Stimulated activated naive B cell treated with anti-CD40 and anti-IgM and Interleukin-4, amounts not matched to agents 10 μg/mL and 1 μg/mL and 100 μg/mL, for 72 hours (primary cell): ENCODE data around the gene LARGE1.
"Not testable (repeated sequence)": the region's sequence is repeated elsewhere in the genome, so short reads cannot be mapped to it uniquely, and the experiment has no call there.

Experiments
- ATAC-seq, 2 donors: fragments of 150-1000 bp; cut with Tn5 transposase; replicated peaks; 2 replicates each; pipeline ENCODE4 v1.10.0; 2021; ENCODE audit warnings: moderate library complexity in 1 of 2
- DNase-seq: peaks from one replicate; pipeline ENCODE4 v3.0.0; 2021
- H3K27ac Mint-ChIP-seq: one replicate; pipeline ENCODE4 v1.8.0; 2022; ENCODE audit warnings: mild to moderate bottlenecking, mixed read lengths
- H3K27me3 Mint-ChIP-seq, 2 donors: one replicate each; pipeline ENCODE4 v1.8.0; 2022; ENCODE audit warnings: mixed read lengths in 2 of 2
- H3K36me3 Mint-ChIP-seq, 2 donors: one replicate each; pipeline ENCODE4 v1.8.0; 2022; ENCODE audit warnings: mixed read lengths in 2 of 2, mild to moderate bottlenecking in 1 of 2
- H3K4me1 Mint-ChIP-seq, 2 donors: one replicate each; pipeline ENCODE4 v1.8.0; 2022; ENCODE audit warnings: mixed read lengths in 2 of 2, mild to moderate bottlenecking in 1 of 2
- H3K4me3 Mint-ChIP-seq, 2 donors: one replicate each; pipeline ENCODE4 v1.8.0; 2022; ENCODE audit warnings: mild to moderate bottlenecking in 2 of 2, mixed read lengths in 2 of 2, moderate library complexity in 1 of 2
- H3K9me3 Mint-ChIP-seq, 2 donors: one replicate each; pipeline ENCODE4 v1.8.0; 2022; ENCODE audit warnings: mixed read lengths in 2 of 2, mild to moderate bottlenecking in 1 of 2

Gene LARGE1

GRCh38 chr22:33381531-33382406, 538.5 kb downstream of the LARGE1 start:
- Mint-ChIP-seq H3K4me3 (no peak overlapping the region), H3K4me1 (peaks cover 3 to 8% of the 10 kb centered on the region in 2 donors), H3K9me3 (peaks cover 12 to 16% of the 10 kb centered on the region in 2 donors), H3K27ac (peak overlapping the region; percentile 11), H3K27me3 (no peaks in the 10 kb centered on the region), H3K36me3 (peaks cover 41 to 61% of the 10 kb centered on the region in 2 donors)
- DNase-seq (no peak), ATAC-seq (no peak)

GRCh38 chr22:33380789-33381530, 539.3 kb downstream of the LARGE1 start:
- Mint-ChIP-seq H3K4me3 (no peak overlapping the region), H3K27ac (no peak overlapping the region), H3K9me3 (peaks cover 12 to 16% of the 10 kb centered on the region in 2 donors), H3K27me3 (no peaks in the 10 kb centered on the region), H3K4me1 (peaks cover 3 to 8% of the 10 kb centered on the region in 2 donors), H3K36me3 (peaks cover 41 to 62% of the 10 kb centered on the region in 2 donors)
- peak; percentile 66 to 94 for ATAC-seq
- DNase-seq, result no peak

- H3K27ac Mint-ChIP-seq, result no peak overlapping the region
- H3K9me3 Mint-ChIP-seq, result peaks cover 12 to 16% of the 10 kb centered on the region in 2 donors
- no peak overlapping the region for H3K4me3 Mint-ChIP-seq
- H3K4me1 Mint-ChIP-seq, result peaks cover 3 to 8% of the 10 kb centered on the region in 2 donors
- DNase-seq (no peak), ATAC-seq (no peak)
- peaks cover 41 to 59% of the 10 kb centered on the region in 2 donors for H3K36me3 Mint-ChIP-seq
- no peaks in the 10 kb centered on the region for H3K27me3 Mint-ChIP-seq
Measured at GRCh38 chr22:33379836-33380235, 540.4 kb downstream of the LARGE1 start.

DNA sequence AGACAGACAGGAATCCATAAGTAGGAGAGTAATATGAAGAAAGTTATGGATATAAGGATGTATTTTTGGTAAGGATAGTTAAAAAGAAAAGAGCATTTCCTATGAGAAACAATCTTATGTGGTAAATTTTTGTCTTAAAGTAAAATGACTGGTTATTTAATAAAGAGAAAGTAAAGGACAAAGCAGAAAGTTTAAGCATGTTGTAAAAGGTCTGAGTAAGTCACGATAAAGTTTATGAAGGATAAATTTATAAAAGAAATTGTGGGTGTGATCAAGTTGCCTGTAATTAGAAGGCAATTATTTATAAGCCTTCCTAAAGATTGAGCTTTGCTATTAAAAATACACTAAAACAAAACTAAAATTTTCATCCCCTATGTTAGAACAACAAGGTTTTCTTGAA, 547.4 kb downstream of the LARGE1 start:
- Mint-ChIP-seq H3K27ac (no peak overlapping the region), H3K4me1 (no peaks in the 10 kb centered on the region), H3K27me3 (no peaks in the 10 kb centered on the region), H3K9me3 (peaks cover 2 to 8% of the 10 kb centered on the region in 2 donors), H3K36me3 (peaks cover 11 to 27% of the 10 kb centered on the region in 2 donors), H3K4me3 (no peak overlapping the region)
- DNase-seq (no peak), ATAC-seq (no peak)

DNA sequence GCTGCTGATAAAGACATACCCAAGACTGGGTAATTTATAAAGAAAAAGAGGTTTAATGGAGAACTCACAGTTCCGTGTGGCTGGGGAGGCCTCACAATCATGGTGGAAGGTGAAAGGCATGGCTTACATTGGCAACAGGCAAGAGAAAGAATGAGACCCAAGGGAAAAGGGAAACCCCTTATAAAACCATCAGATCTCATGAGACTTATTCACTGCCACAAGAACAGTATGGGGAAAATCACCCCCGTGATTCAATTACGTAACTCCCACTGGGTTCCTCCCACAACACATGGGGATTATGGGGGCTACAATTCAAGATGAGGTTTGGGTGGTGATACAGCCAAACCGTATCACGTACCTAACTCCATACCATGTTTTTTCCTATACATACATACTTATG, 557.0 kb downstream of the LARGE1 start:
- not testable (repeated sequence) for H3K27me3 Mint-ChIP-seq, H3K9me3 Mint-ChIP-seq, H3K4me3 Mint-ChIP-seq, DNase-seq
- peaks cover 3 to 29% of the 10 kb centered on the region in 2 donors for H3K36me3 Mint-ChIP-seq
- peak overlapping the region; percentile 37 for H3K27ac Mint-ChIP-seq
- ATAC-seq, result peak; percentile 52 to 59
- H3K4me1 Mint-ChIP-seq, result peaks cover 14 to 23% of the 10 kb centered on the region in 2 donors

DNA sequence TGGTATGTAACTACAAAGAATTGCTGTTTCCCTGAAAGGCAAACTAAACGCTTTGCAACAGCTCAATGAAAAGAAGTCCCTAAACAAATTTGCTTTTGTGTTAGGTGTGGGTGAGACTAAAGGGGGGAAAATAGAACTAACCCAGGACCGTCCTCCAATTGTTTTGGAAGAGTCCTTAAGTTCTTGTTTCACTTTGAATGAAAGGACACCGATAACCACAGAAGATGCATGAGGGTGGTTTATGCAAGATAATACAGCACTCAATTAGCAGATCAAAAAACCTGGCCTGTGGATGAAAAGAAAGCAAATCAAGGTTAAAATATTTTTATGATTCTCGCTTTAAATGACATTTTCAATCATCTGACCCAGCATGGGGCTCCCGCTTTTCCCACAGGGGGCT, 557.6 kb downstream of the LARGE1 start:
- H3K27me3 Mint-ChIP-seq, result no peaks in the 10 kb centered on the region
- H3K27ac Mint-ChIP-seq, result peak overlapping the region; percentile 37
- DNase-seq (no peak), ATAC-seq (peak; percentile 50 to 59)
- H3K4me1 Mint-ChIP-seq, result peaks cover 14 to 23% of the 10 kb centered on the region in 2 donors
- peaks cover 3 to 31% of the 10 kb centered on the region in 2 donors for H3K36me3 Mint-ChIP-seq
- H3K4me3 Mint-ChIP-seq, result no peak overlapping the region
- H3K9me3 Mint-ChIP-seq, result peaks cover 2 to 4% of the 10 kb centered on the region in 2 donors

GRCh38 chr22:33361581-33361980, 558.7 kb downstream of the LARGE1 start:
- no peak for DNase-seq
- peak; percentile 90 to 94 for ATAC-seq
- H3K27ac Mint-ChIP-seq, result peak overlapping the region; percentile 68
- H3K4me1 Mint-ChIP-seq, result peaks cover 14 to 23% of the 10 kb centered on the region in 2 donors
- H3K9me3 Mint-ChIP-seq, result peaks cover 2 to 4% of the 10 kb centered on the region in 2 donors
- peaks cover 5 to 41% of the 10 kb centered on the region in 2 donors for H3K36me3 Mint-ChIP-seq
- H3K27me3 Mint-ChIP-seq, result no peaks in the 10 kb centered on the region
- H3K4me3 Mint-ChIP-seq, result peak overlapping the region in 1 of 2 donors; percentile 41

DNA sequence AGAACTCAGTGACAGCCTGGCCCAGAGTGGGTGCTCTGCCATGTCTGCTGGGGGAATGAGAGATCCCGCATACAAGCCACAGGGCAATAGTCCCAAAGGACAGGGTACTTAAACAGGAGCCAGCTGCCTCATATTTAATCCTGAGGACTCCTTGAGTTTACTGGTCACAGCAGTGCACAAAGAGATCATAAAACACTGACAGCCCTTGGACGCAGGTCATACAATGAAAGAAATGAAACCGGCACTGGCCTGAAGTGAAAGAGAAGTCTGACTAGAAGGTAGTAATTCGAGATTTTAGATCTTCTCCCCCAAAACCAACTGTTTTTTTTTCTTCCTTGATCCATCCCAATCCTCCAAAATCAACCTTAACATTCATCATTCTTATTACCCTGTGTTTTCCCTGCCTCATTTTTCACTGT, 562.3 kb downstream of the LARGE1 start:
- ATAC-seq, result no peak
- Mint-ChIP-seq H3K36me3 (peaks cover 4 to 39% of the 10 kb centered on the region in 2 donors), H3K27ac (no peak overlapping the region), H3K4me1 (peaks cover 11 to 19% of the 10 kb centered on the region in 2 donors), H3K27me3 (no peaks in the 10 kb centered on the region), H3K4me3 (no peak overlapping the region), H3K9me3 (no peaks in the 10 kb centered on the region)
- DNase-seq, result no peak

DNA sequence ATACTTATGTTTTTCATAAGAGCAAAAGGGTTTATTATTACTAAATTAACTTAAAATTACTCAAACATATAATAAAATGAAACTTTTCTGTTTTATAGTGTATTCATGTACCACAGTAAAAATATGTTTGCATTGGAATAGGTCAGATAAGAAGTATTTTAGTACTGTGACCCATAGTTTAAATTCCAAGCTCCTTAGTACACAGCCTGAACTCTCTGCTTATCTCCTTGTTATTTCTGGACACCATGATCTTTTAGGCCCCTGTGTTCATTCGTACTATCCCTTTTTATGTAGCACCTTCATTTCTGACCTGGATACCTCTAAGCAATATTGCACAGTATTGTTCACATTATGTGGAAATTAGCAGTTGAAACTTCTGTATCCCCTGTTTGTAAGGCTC, 565.3 kb downstream of the LARGE1 start:
- H3K4me1 Mint-ChIP-seq, result peaks cover 7 to 9% of the 10 kb centered on the region in 2 donors
- H3K27ac Mint-ChIP-seq, result no peak overlapping the region

GRCh38 chr22:33353502-33353901, 566.8 kb downstream of the LARGE1 start:
- Mint-ChIP-seq H3K4me1 (peaks cover 7 to 9% of the 10 kb centered on the region in 2 donors), H3K27ac (no peak overlapping the region)
- no peak for ATAC-seq

More for the DNA sequence above, 565.3 kb downstream of the LARGE1 start:
- no peak for DNase-seq
- peaks cover 13 to 42% of the 10 kb centered on the region in 2 donors for H3K36me3 Mint-ChIP-seq
- H3K4me3 Mint-ChIP-seq, result no peak overlapping the region
- no peaks in the 10 kb centered on the region for H3K27me3 Mint-ChIP-seq
- no peaks in the 10 kb centered on the region for H3K9me3 Mint-ChIP-seq
- ATAC-seq, result no peak

GRCh38 chr22:33352768-33353167, 567.5 kb downstream of the LARGE1 start:
- Mint-ChIP-seq H3K27ac (no peak overlapping the region), H3K4me3 (no peak overlapping the region), H3K27me3 (peaks cover 0 to 1% of the 10 kb centered on the region in 2 donors), H3K4me1 (peaks cover 7 to 9% of the 10 kb centered on the region in 2 donors), H3K9me3 (peaks cover 0 to 5% of the 10 kb centered on the region in 2 donors), H3K36me3 (peaks cover 21 to 49% of the 10 kb centered on the region in 2 donors)
- no peak for ATAC-seq
- DNase-seq, result no peak

More at GRCh38 chr22:33353502-33353901, 566.8 kb downstream of the LARGE1 start:
- no peak for DNase-seq
- no peak overlapping the region for H3K4me3 Mint-ChIP-seq
- H3K36me3 Mint-ChIP-seq, result peaks cover 21 to 52% of the 10 kb centered on the region in 2 donors
- H3K27me3 Mint-ChIP-seq, result no peaks in the 10 kb centered on the region
- peaks cover 0 to 4% of the 10 kb centered on the region in 2 donors for H3K9me3 Mint-ChIP-seq

DNA sequence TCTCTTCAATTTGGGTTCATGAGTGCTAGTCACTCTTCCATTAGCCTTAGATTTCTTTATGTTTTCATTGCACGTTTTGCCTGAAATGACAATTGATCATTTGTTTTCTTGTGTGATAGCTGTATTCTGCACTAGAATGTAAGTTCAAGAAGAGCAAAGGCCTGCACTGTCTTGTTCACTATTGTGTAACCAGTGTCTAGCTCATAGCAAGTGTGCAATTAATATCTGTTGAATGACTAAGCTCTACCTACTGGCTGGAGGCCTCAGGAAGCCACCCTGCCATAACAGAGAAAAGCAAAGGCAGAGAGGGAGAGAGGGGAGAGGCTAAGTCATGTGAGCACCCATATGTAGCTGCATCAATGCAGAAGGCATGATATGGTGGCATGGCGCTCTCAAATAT, 569.3 kb downstream of the LARGE1 start:
- H3K27ac Mint-ChIP-seq, result no peak overlapping the region
- H3K4me1 Mint-ChIP-seq, result peaks cover 7 to 9% of the 10 kb centered on the region in 2 donors
- H3K27me3 Mint-ChIP-seq, result peaks cover 0 to 5% of the 10 kb centered on the region in 2 donors
- no peak for DNase-seq
- no peak overlapping the region for H3K4me3 Mint-ChIP-seq
- H3K9me3 Mint-ChIP-seq, result peaks cover 0 to 7% of the 10 kb centered on the region in 2 donors
- no peak for ATAC-seq
- H3K36me3 Mint-ChIP-seq, result peaks cover 19 to 40% of the 10 kb centered on the region in 2 donors

GRCh38 chr22:33350491-33350890, 569.8 kb downstream of the LARGE1 start:
- H3K27me3 Mint-ChIP-seq, result peaks cover 0 to 5% of the 10 kb centered on the region in 2 donors
- peaks cover 7 to 9% of the 10 kb centered on the region in 2 donors for H3K4me1 Mint-ChIP-seq
- peaks cover 0 to 7% of the 10 kb centered on the region in 2 donors for H3K9me3 Mint-ChIP-seq
- H3K27ac Mint-ChIP-seq, result no peak overlapping the region
- DNase-seq (no peak), ATAC-seq (no peak)
- peaks cover 18 to 37% of the 10 kb centered on the region in 2 donors for H3K36me3 Mint-ChIP-seq
- H3K4me3 Mint-ChIP-seq, result no peak overlapping the region

- no peak for DNase-seq
- no peak overlapping the region for H3K4me3 Mint-ChIP-seq
- no peak for ATAC-seq
- peaks cover 0 to 5% of the 10 kb centered on the region in 2 donors for H3K27me3 Mint-ChIP-seq
- peaks cover 0 to 7% of the 10 kb centered on the region in 2 donors for H3K9me3 Mint-ChIP-seq
- H3K36me3 Mint-ChIP-seq, result peaks cover 17 to 38% of the 10 kb centered on the region in 2 donors
- H3K4me1 Mint-ChIP-seq, result peaks cover 7 to 9% of the 10 kb centered on the region in 2 donors
- H3K27ac Mint-ChIP-seq, result no peak overlapping the region
Measured at GRCh38 chr22:33347002-33347401, 573.3 kb downstream of the LARGE1 start.
